K562 (cell line): Measurements from ENCODE around the gene KATNB1. TPM values are rescaled to one million over a fixed set of nuclear protein-coding genes. Genes with fewer than 3 reads are reported as not detected.

ENCODE experiments used
- BCOR ChIP-seq: fragments of 450-650 bp; IDR thresholded peaks from 2 replicates; pipeline ENCODE4 v1.6.1; 2016
- BHLHE40 ChIP-seq: IDR thresholded peaks from 2 replicates; pipeline ENCODE4 v1.6.1; 2011; ENCODE audit warnings: low read length, improper control_type of control experiment
- ESRRA ChIP-seq: fragments of 450-650 bp; IDR thresholded peaks from 2 replicates; pipeline ENCODE4 v1.6.1; 2014; ENCODE audit warnings: low read depth, mild to moderate bottlenecking, moderate library complexity, borderline replicate concordance
- FOXK2 ChIP-seq, 2 experiments: fragments of 450-650 bp; IDR thresholded peaks in 1 of 2; conservative IDR thresholded peaks in 1 of 2; 2 replicates each; pipeline ENCODE4 v1.6.1; 2016; ENCODE audit warnings: low read depth in 2 of 2, mild to moderate bottlenecking in 1 of 2
- HDAC2 ChIP-seq: fragments of 450-650 bp; IDR thresholded peaks from 2 replicates; pipeline ENCODE4 v1.6.1; 2016; ENCODE audit warnings: mild to moderate bottlenecking
- ID3 ChIP-seq, 2 experiments: fragments of 250-450 bp in 1 of 2; fragments of 450-650 bp in 1 of 2; sonication (Bioruptor Pico) in 1 of 2; IDR thresholded peaks; 2 replicates each; pipeline versions ENCODE4 v1.6.1 to v1.8.0; 2016 to 2021; ENCODE audit warnings: mild to moderate bottlenecking in 2 of 2, moderate library complexity in 2 of 2, missing compliant biosample characterization in 1 of 2, missing genetic modification characterization in 1 of 2
- JUND ChIP-seq, 2 experiments: IDR thresholded peaks; 2 replicates in 1 of 2; 3 replicates in 1 of 2; pipeline ENCODE4 v1.6.1; 2011; ENCODE audit warnings: borderline replicate concordance in 2 of 2, low read depth in 2 of 2, low read length in 2 of 2, improper control_type of control experiment in 1 of 2, missing biosample characterization in 1 of 2, missing genetic modification characterization in 1 of 2, missing genetic modification reagents in 1 of 2
- KLF16 ChIP-seq: IDR thresholded peaks from 2 replicates; pipeline ENCODE4 v1.6.1; 2016; ENCODE audit warnings: antibody characterized with exemption
- MBD2 ChIP-seq: sonication (generic); IDR thresholded peaks from 2 replicates; pipeline ENCODE4 v1.6.1; 2016; ENCODE audit warnings: low read depth, borderline replicate concordance
- MNT ChIP-seq, 2 experiments: fragments of 450-650 bp; conservative IDR thresholded peaks; 2 replicates each; pipeline ENCODE4 v1.6.1; 2017; ENCODE audit warnings: mild to moderate bottlenecking in 2 of 2, moderate library complexity in 2 of 2
- MYNN ChIP-seq, 2 experiments: sonication (generic); formaldehyde crosslinking in 1 of 2; IDR thresholded peaks; 2 replicates each; pipeline versions ENCODE4 v1.5.0 to v1.6.1; 2016 to 2020; ENCODE audit warnings: antibody characterized with exemption in 1 of 2, missing genetic modification reagents in 1 of 2
- NKRF ChIP-seq: fragments of 450-650 bp; IDR thresholded peaks from 2 replicates; pipeline ENCODE4 v1.6.1; 2016; ENCODE audit warnings: borderline replicate concordance
- PKNOX1 ChIP-seq: fragments of 450-650 bp; IDR thresholded peaks from 2 replicates; pipeline ENCODE4 v1.6.1; 2016
- POLR2H ChIP-seq: IDR thresholded peaks from 2 replicates; pipeline ENCODE4 v1.6.1; 2016; ENCODE audit warnings: missing genetic modification characterization, low read depth, mild to moderate bottlenecking, control low read depth, missing compliant biosample characterization, moderate library complexity
- PYGO2 ChIP-seq: fragments of 450-650 bp; IDR thresholded peaks from 2 replicates; pipeline ENCODE4 v1.6.1; 2016; ENCODE audit warnings: mild to moderate bottlenecking, missing genetic modification characterization, moderate library complexity, missing compliant biosample characterization
- RB1 ChIP-seq: fragments of 450-650 bp; IDR thresholded peaks from 2 replicates; pipeline ENCODE4 v1.6.1; 2017; ENCODE audit warnings: low read depth, mild to moderate bottlenecking
- RNF2 ChIP-seq: sonication (generic); IDR thresholded peaks from 2 replicates; pipeline ENCODE4 v1.6.1; 2016
- SMARCA4 ChIP-seq: fragments of 450-650 bp; IDR thresholded peaks from 2 replicates; pipeline ENCODE4 v1.6.1; 2016
- SMARCA5 ChIP-seq: fragments of 450-650 bp; IDR thresholded peaks from 2 replicates; pipeline ENCODE4 v1.6.1; 2016
- SNRNP70 ChIP-seq: fragments of 200-400 bp; formaldehyde crosslinking; optimal IDR thresholded peaks from 2 replicates; pipeline ENCODE3; 2017; ENCODE audit warnings: low read depth, low read length
- SOX6 ChIP-seq: fragments of 450-650 bp; IDR thresholded peaks from 2 replicates; pipeline ENCODE4 v1.6.1; 2014; ENCODE audit warnings: mild to moderate bottlenecking
- polyA plus RNA-seq, 8 experiments: library from polyadenylated mRNA; depleted of rRNA in 4 of 8; stranded (reverse) in 5 of 8; unstranded in 3 of 8; fragments of >200 nt; fragmentation: Nextera tagmentation in 2 of 8; fragmentation: Illumina TruSeq in 1 of 8; extraction: Ambion mirVana in 2 of 8; extraction: Trizol in 1 of 8; gene quantifications; 2 replicates each; pipeline versions ENCODE4 v1.2.1 to v1.2.3, GENCODE V29; 2011 to 2014; ENCODE audit warnings: inconsistent platforms in 1 of 8, missing spikeins in 1 of 8
- total RNA-seq, 7 experiments: library from RNA; depleted of rRNA in 6 of 7; stranded (reverse); fragments of >200 nt in 6 of 7; fragmentation: Illumina TruSeq in 2 of 7; extraction: Trizol in 2 of 7; gene quantifications; 2 replicates each; pipeline versions ENCODE4 v1.2.1 to v1.2.3, GENCODE V29; 2011 to 2021; ENCODE audit warnings: low replicate concordance in 1 of 7

The KATNB1 gene
- total and polyA plus RNA-seq, 9 of the 15 experiments (the other 6 are each of a cell fraction or from before 2014, with no cell fraction given), result 1.2 to 52.6 (median 21.9) TPM

DNA sequence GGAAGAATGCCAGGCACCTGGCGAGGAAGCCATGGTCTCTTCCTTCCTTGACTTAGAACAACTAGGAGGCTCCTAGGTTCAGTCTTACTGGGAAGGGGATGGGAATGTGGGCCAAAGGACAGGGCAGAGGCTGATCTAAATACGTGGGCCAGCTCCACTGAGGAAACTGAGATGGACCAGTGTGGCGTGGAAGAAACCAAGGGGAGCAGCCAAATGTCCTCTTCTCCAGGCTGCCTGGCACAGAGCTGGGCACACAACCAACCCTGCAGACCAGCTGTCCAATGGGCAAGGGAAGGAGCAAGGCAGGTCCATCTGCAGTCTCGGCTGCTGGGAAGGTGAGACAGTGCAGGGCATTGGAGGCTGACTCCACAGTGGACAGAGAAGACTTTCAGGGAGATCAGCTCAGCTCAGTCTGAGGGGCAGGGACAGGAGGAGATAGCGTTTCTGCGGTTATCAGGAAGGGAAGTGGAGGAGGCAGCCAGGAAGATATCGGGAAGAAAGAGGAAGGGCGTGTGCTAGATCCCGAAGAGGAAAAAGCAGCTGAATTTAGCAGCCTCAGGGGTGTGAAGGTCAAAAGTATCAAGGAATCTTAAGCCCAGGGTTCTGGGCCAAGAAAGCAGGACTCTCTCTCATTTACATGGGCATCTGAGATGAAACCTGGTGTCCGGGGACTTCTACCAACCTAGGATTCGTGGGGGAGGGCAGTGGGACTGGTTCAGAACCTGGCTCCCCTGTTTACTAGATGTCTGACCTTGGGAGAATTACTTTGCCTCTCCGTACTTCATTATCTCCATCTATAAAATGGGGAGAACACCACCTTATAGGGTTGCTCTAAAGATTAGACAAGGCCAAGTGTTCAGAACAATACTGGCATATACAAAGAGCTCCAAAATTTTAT is 64.9 kb downstream of the KATNB1 start (continued):
- TF ChIP-seq ESRRA (peak; percentile 97), NKRF (no peak), RNF2 (peak; percentile 62; the same call in 1 of the 2 replicates), SOX6 (peak; percentile 64; the same call in 1 of the 2 replicates), PYGO2 (tag) (no peak), MYNN (IDR thresholded peaks at IDR 0.05) (0 out of 2 replicates have a peak, but pooled peaks have one; percentile 42), MYNN (CRISPR knock-in tag; IDR thresholded peaks at IDR 0.05) (no peak), MNT (conservative IDR thresholded peaks at IDR 0.05) (0 out of 4 replicates have a peak, but pooled peaks of 1 of the 2 experiments have one; percentile 27), JUND (IDR thresholded peaks at IDR 0.05; ENCODE audit: borderline replicate concordance, low read depth, low read length) (peak; percentile 46; the same call in 1 of the 2 replicates), JUND (tag; IDR thresholded peaks at IDR 0.05; ENCODE audit: borderline replicate concordance, low read depth, low read length) (peak; percentile 39; the same call in 1 of the 3 replicates), BCOR (peak; percentile 57; the same call in 1 of the 2 replicates), RB1 (0 out of 2 replicates have a peak, but pooled peaks have one; percentile 15), PKNOX1 (peak; percentile 53), HDAC2 (peak; percentile 91; the same call in 1 of the 2 replicates), BHLHE40 (peak; percentile 45; the same call in 1 of the 2 replicates), POLR2H (0 out of 2 replicates have a peak, but pooled peaks have one; percentile 39), SMARCA5 (0 out of 2 replicates have a peak, but pooled peaks have one; percentile 20), FOXK2 (conservative IDR thresholded peaks at IDR 0.05 in 1 of 2, IDR thresholded peaks at IDR 0.05 in 1 of 2; ENCODE audit: low read depth in 2 of 2) (no peak), SNRNP70 (peak; percentile 44), SMARCA4 (peak; percentile 92), MBD2 (peak; percentile 16; the same call in 1 of the 2 replicates), KLF16 (0 out of 2 replicates have a peak, but pooled peaks have one; percentile 40), ID3 (CRISPR knock-in tag; IDR thresholded peaks at IDR 0.05) (no peak), ID3 (tag; IDR thresholded peaks at IDR 0.05) (peak; percentile 68; the same call in 1 of the 2 replicates)
